Measurements from ENCODE around the gene PPTC7.
A peak's percentile ranks its signal among the peaks of the same experiment; 100 is the strongest.
"Not testable (repeated sequence)": the region's sequence is repeated elsewhere in the genome, so short reads cannot be mapped to it uniquely, and the experiment has no call there.

Gene PPTC7

GRCh38 chr12:110575326-110575725 lies 7.8 kb downstream of the PPTC7 start:
- no peak for TF ChIP-seq POLR2A (IDR thresholded peaks at IDR 0.05; ENCODE audit: low read depth, low read length)
- FAIRE-seq (peak; percentile 16), DNase-seq (ENCODE audit: insufficient read length, low spot score) (no peak)

- FAIRE-seq; DNase-seq (ENCODE audit: insufficient read length, low spot score): not testable (repeated sequence)
Observed at GRCh38 chr12:110574717-110575230, 8.3 kb downstream of the PPTC7 start.

- no peak for TF ChIP-seq POU2F2 (IDR thresholded peaks at IDR 0.05; ENCODE audit: low read depth, low read length)
- FAIRE-seq (no peak), DNase-seq (ENCODE audit: insufficient read length, low spot score) (no peak)
Observed at GRCh38 chr12:110574044-110574443, 9.1 kb downstream of the PPTC7 start.

GRCh38 chr12:110570798-110571197 lies 12.3 kb downstream of the PPTC7 start:
- DNase-seq (ENCODE audit: insufficient read length, low spot score); FAIRE-seq: not testable (repeated sequence)

GRCh38 chr12:110569838-110570237 lies 13.3 kb downstream of the PPTC7 start:
- DNase-seq (ENCODE audit: insufficient read length, low spot score); FAIRE-seq: not testable (repeated sequence)

GRCh38 chr12:110568752-110569151 lies 14.4 kb downstream of the PPTC7 start:
- FAIRE-seq: no peak
- TF ChIP-seq POLR2A (IDR thresholded peaks at IDR 0.05; ENCODE audit: low read depth, low read length) (no peak), POLR2AphosphoS5 (IDR thresholded peaks at IDR 0.05; ENCODE audit: low read depth, low read length) (no peak), POU2F2 (IDR thresholded peaks at IDR 0.05; ENCODE audit: low read depth, low read length) (no peak), TAF1 (IDR thresholded peaks at IDR 0.05; ENCODE audit: low read depth, low read length) (no peak), SPI1 (IDR thresholded peaks at IDR 0.05; ENCODE audit: low read depth, low read length) (no peak), PAX5 (IDR thresholded peaks at IDR 0.05; ENCODE audit: insufficient read depth, low read length, severe bottlenecking) (no peak)
- DNase-seq (ENCODE audit: insufficient read length, low spot score): no peak

- TF ChIP-seq POU2F2 (IDR thresholded peaks at IDR 0.05; ENCODE audit: low read depth, low read length) (no peak), POLR2AphosphoS5 (IDR thresholded peaks at IDR 0.05; ENCODE audit: low read depth, low read length) (no peak), SPI1 (IDR thresholded peaks at IDR 0.05; ENCODE audit: low read depth, low read length) (no peak), TAF1 (IDR thresholded peaks at IDR 0.05; ENCODE audit: low read depth, low read length) (no peak), PAX5 (IDR thresholded peaks at IDR 0.05; ENCODE audit: insufficient read depth, low read length, severe bottlenecking) (no peak), POLR2A (IDR thresholded peaks at IDR 0.05; ENCODE audit: low read depth, low read length) (no peak)
- FAIRE-seq: no peak
- DNase-seq (ENCODE audit: insufficient read length, low spot score): no peak
Observed at GRCh38 chr12:110566993-110567392, 16.1 kb downstream of the PPTC7 start.

- TF ChIP-seq TAF1 (IDR thresholded peaks at IDR 0.05; ENCODE audit: low read depth, low read length): no peak
- TF ChIP-seq SPI1 (IDR thresholded peaks at IDR 0.05; ENCODE audit: low read depth, low read length): no peak
- no peak for TF ChIP-seq POU2F2 (IDR thresholded peaks at IDR 0.05; ENCODE audit: low read depth, low read length)
- TF ChIP-seq PAX5 (IDR thresholded peaks at IDR 0.05; ENCODE audit: insufficient read depth, low read length, severe bottlenecking): no peak
- TF ChIP-seq POLR2A (IDR thresholded peaks at IDR 0.05; ENCODE audit: low read depth, low read length): no peak
- no peak for TF ChIP-seq POLR2AphosphoS5 (IDR thresholded peaks at IDR 0.05; ENCODE audit: low read depth, low read length)
- DNase-seq (ENCODE audit: insufficient read length, low spot score) (no peak), FAIRE-seq (peak; percentile 13)
Observed at GRCh38 chr12:110565894-110566871, 16.9 kb downstream of the PPTC7 start.

- TF ChIP-seq POLR2A (IDR thresholded peaks at IDR 0.05; ENCODE audit: low read depth, low read length) (no peak), PAX5 (IDR thresholded peaks at IDR 0.05; ENCODE audit: insufficient read depth, low read length, severe bottlenecking) (no peak), POLR2AphosphoS5 (IDR thresholded peaks at IDR 0.05; ENCODE audit: low read depth, low read length) (no peak), SPI1 (IDR thresholded peaks at IDR 0.05; ENCODE audit: low read depth, low read length) (no peak), POU2F2 (IDR thresholded peaks at IDR 0.05; ENCODE audit: low read depth, low read length) (no peak), TAF1 (IDR thresholded peaks at IDR 0.05; ENCODE audit: low read depth, low read length) (no peak)
- DNase-seq (ENCODE audit: insufficient read length, low spot score): no peak
- no peak for FAIRE-seq
Observed at GRCh38 chr12:110564471-110564991, 18.6 kb downstream of the PPTC7 start.

- FAIRE-seq: peak; percentile 45
- no peak for DNase-seq (ENCODE audit: insufficient read length, low spot score)
- no peak for TF ChIP-seq POLR2A (IDR thresholded peaks at IDR 0.05; ENCODE audit: low read depth, low read length)
- no peak for TF ChIP-seq SPI1 (IDR thresholded peaks at IDR 0.05; ENCODE audit: low read depth, low read length)
- TF ChIP-seq TAF1 (IDR thresholded peaks at IDR 0.05; ENCODE audit: low read depth, low read length): no peak
- no peak for TF ChIP-seq POLR2AphosphoS5 (IDR thresholded peaks at IDR 0.05; ENCODE audit: low read depth, low read length)
Observed at GRCh38 chr12:110563702-110564470, 19.2 kb downstream of the PPTC7 start.

Data from GM12891 (cell line).